Fibroblast of lung (primary cell): ENCODE data around the gene TACC2. TPM values are rescaled to one million over a fixed set of nuclear protein-coding genes. Genes with fewer than 3 reads are reported as not detected.

Experiments used
- DNase-seq, 2 donors: peaks; one replicate each; pipeline versions ENCODE4 v3.0.0 to v3.0.0-alpha.2; 2010; ENCODE audit warnings: low read depth in 2 of 2
- H2AFZ ChIP-seq: 2 replicates; pipeline ENCODE4 v1.5.1; 2012; ENCODE audit warnings: low read length, control low read depth, inconsistent platforms
- H3K27ac ChIP-seq: 2 replicates; pipeline ENCODE4 v1.5.1; 2011; ENCODE audit warnings: low read length, control low read depth; ENCODE audit not compliant: insufficient read depth
- H3K27me3 ChIP-seq: 2 replicates; pipeline ENCODE4 v1.5.1; 2011; ENCODE audit warnings: mild to moderate bottlenecking, low read length; ENCODE audit not compliant: control insufficient read depth, insufficient read depth
- H3K36me3 ChIP-seq: 2 replicates; pipeline ENCODE4 v1.5.1; 2011; ENCODE audit warnings: low read length; ENCODE audit not compliant: control insufficient read depth, insufficient read depth
- H3K4me1 ChIP-seq: 2 replicates; pipeline ENCODE4 v1.5.1; 2011; ENCODE audit warnings: low read length; ENCODE audit not compliant: control insufficient read depth, insufficient read depth; ENCODE audit errors: extremely low read depth
- H3K4me2 ChIP-seq: 2 replicates; pipeline ENCODE4 v1.5.1; 2011; ENCODE audit warnings: low read length, control low read depth; ENCODE audit not compliant: insufficient read depth; ENCODE audit errors: extremely low read depth
- H3K4me3 ChIP-seq, 4 experiments: fragments of 200-600 bp in 1 of 4; sonication (generic) in 1 of 4; replicated peaks in 1 of 4; 2 replicates each; pipeline ENCODE4 v1.5.1; 2011 to 2016; ENCODE audit warnings: low read length in 4 of 4, low read depth in 3 of 4, mild to moderate bottlenecking in 3 of 4, control low read depth in 2 of 4, inconsistent platforms in 1 of 4, mixed read lengths in 1 of 4; ENCODE audit not compliant: insufficient read depth in 1 of 4; ENCODE audit errors: control extremely low read depth in 1 of 4
- H3K79me2 ChIP-seq: 2 replicates; pipeline ENCODE4 v1.5.1; 2012; ENCODE audit warnings: mild to moderate bottlenecking, low read length, inconsistent platforms; ENCODE audit not compliant: control insufficient read depth, insufficient read depth
- H3K9ac ChIP-seq: 2 replicates; pipeline ENCODE4 v1.5.1; 2011; ENCODE audit warnings: mild to moderate bottlenecking, low read length, control low read depth; ENCODE audit not compliant: insufficient read depth
- H3K9me3 ChIP-seq: 2 replicates; pipeline ENCODE4 v1.5.1; 2012; ENCODE audit warnings: low read depth, low read length; ENCODE audit not compliant: control insufficient read depth, insufficient read depth
- H4K20me1 ChIP-seq: 2 replicates; pipeline ENCODE4 v1.5.1; 2011; ENCODE audit warnings: low read length; ENCODE audit not compliant: control insufficient read depth, insufficient read depth; ENCODE audit errors: extremely low read depth
- CTCF ChIP-seq, 2 donors: IDR thresholded peaks in 1 of 2; conservative IDR thresholded peaks in 1 of 2; 1 replicate in 1 of 2; 2 replicates in 1 of 2; pipeline ENCODE4 v1.5.1; 2011 to 2012; ENCODE audit warnings: low read length in 2 of 2, control low read depth in 1 of 2, inconsistent platforms in 1 of 2, low read depth in 1 of 2, mild to moderate bottlenecking in 1 of 2
- EZH2 ChIP-seq: IDR thresholded peaks from 2 replicates; pipeline ENCODE4 v1.5.1; 2012; ENCODE audit warnings: low read length, control low read depth, mild to moderate bottlenecking; ENCODE audit errors: missing control alignments
- polyA plus RNA-seq, 2 donors: library from polyadenylated mRNA; depleted of rRNA in 1 of 2; stranded (reverse) in 1 of 2; unstranded in 1 of 2; fragments of >200 nt; gene quantifications; 2 replicates each; pipeline ENCODE4 v1.2.1, GENCODE V29; 2011 to 2012; ENCODE audit warnings: missing spikeins in 1 of 2
- total RNA-seq: library from RNA; depleted of rRNA; stranded (reverse); fragments of >200 nt; gene quantifications from 2 replicates; pipeline ENCODE4 v1.2.1, GENCODE V29; 2014

The TACC2 gene
- total and polyA plus RNA-seq, 2 donors (not counting 1 experiment from before 2014, with no cell fraction given), result 7.6 to 13.0 TPM

- H3K36me3 ChIP-seq, result no peaks in the 10 kb centered on the region
- no peak for TF ChIP-seq CTCF (conservative IDR thresholded peaks at IDR 0.05 in 1 of 2, IDR thresholded peaks at IDR 0.05 in 1 of 2; ENCODE audit: low read depth in 1 of 2, low read length in 2 of 2)
- TF ChIP-seq EZH2, result no peak
- H3K9ac ChIP-seq, result no peak overlapping the region
Observed at GRCh38 chr10:122288917-122289316, 300.0 kb downstream of the TACC2 start.

GRCh38 chr10:122290334-122290733, 301.4 kb downstream of the TACC2 start:
- no peak for TF ChIP-seq CTCF (conservative IDR thresholded peaks at IDR 0.05 in 1 of 2, IDR thresholded peaks at IDR 0.05 in 1 of 2; ENCODE audit: low read depth in 1 of 2, low read length in 2 of 2)
- TF ChIP-seq EZH2, result no peak

More at GRCh38 chr10:122288917-122289316, 300.0 kb downstream of the TACC2 start:
- no peak overlapping the region for H3K4me2 ChIP-seq
- peaks cover 2% of the 10 kb centered on the region for H3K27me3 ChIP-seq
- DNase-seq, result no peak
- H2AFZ ChIP-seq, result no peak overlapping the region
- H3K9me3 ChIP-seq, result no peaks in the 10 kb centered on the region
- no peak overlapping the region for H3K27ac ChIP-seq
- H3K4me3 ChIP-seq, result no peak overlapping the region
- no peaks in the 10 kb centered on the region for H3K79me2 ChIP-seq
- H4K20me1 ChIP-seq, result no peaks in the 10 kb centered on the region
- peaks cover 5% of the 10 kb centered on the region for H3K4me1 ChIP-seq

GRCh38 chr10:122290833-122291532, 302.0 kb downstream of the TACC2 start:
- H3K9ac ChIP-seq, result no peak overlapping the region
- no peak overlapping the region for H3K4me3 ChIP-seq
- no peak overlapping the region for H2AFZ ChIP-seq
- no peak for DNase-seq
- H3K27ac ChIP-seq, result no peak overlapping the region
- H3K27me3 ChIP-seq, result peaks cover 2% of the 10 kb centered on the region
- peaks cover 5% of the 10 kb centered on the region for H3K4me1 ChIP-seq
- H3K9me3 ChIP-seq, result no peaks in the 10 kb centered on the region
- H3K36me3 ChIP-seq, result no peaks in the 10 kb centered on the region
- no peaks in the 10 kb centered on the region for H4K20me1 ChIP-seq
- no peaks in the 10 kb centered on the region for H3K79me2 ChIP-seq
- TF ChIP-seq CTCF (conservative IDR thresholded peaks at IDR 0.05 in 1 of 2, IDR thresholded peaks at IDR 0.05 in 1 of 2; ENCODE audit: low read depth in 1 of 2, low read length in 2 of 2), result no peak
- no peak for TF ChIP-seq EZH2
- H3K4me2 ChIP-seq, result no peak overlapping the region

More at GRCh38 chr10:122290334-122290733, 301.4 kb downstream of the TACC2 start:
- H3K9ac ChIP-seq, result no peak overlapping the region
- no peaks in the 10 kb centered on the region for H3K79me2 ChIP-seq
- H4K20me1 ChIP-seq, result no peaks in the 10 kb centered on the region
- H3K4me3 ChIP-seq, result no peak overlapping the region
- no peaks in the 10 kb centered on the region for H3K9me3 ChIP-seq
- no peak overlapping the region for H2AFZ ChIP-seq
- H3K36me3 ChIP-seq, result no peaks in the 10 kb centered on the region
- H3K27ac ChIP-seq, result no peak overlapping the region
- H3K4me2 ChIP-seq, result no peak overlapping the region
- H3K4me1 ChIP-seq, result peaks cover 5% of the 10 kb centered on the region
- no peak for DNase-seq
- H3K27me3 ChIP-seq, result peaks cover 2% of the 10 kb centered on the region
